Natural killer cell treated with Interleukin-12 subunit alpha and Interleukin-12 subunit beta and Interleukin-15 and Interleukin-18, amount 100 ng/mL, for 72 hours (primary cell): ENCODE measurements around the gene NXF2. TPM values are rescaled to one million over a fixed set of nuclear protein-coding genes. Genes with fewer than 3 reads are reported as not detected.
"Not testable (repeated sequence)": the region's sequence is repeated elsewhere in the genome, so short reads cannot be mapped to it uniquely, and the experiment has no call there.

Experiments
- ATAC-seq, 2 donors: fragments of 150-1000 bp; cut with Tn5 transposase in 1 of 2; sonication (Bioruptor Pico), chemical (Tn5 transposase) in 1 of 2; 2 replicates each; pipeline ENCODE4 v1.10.0; 2021
- DNase-seq: peaks from one replicate; pipeline ENCODE4 v3.0.0; 2022; ENCODE audit warnings: low spot score
- H3K27ac Mint-ChIP-seq, 2 donors: 1 replicate in 1 of 2; 2 replicates in 1 of 2; pipeline ENCODE4 v1.8.0; 2022; ENCODE audit warnings: mixed read lengths in 2 of 2, mild to moderate bottlenecking in 1 of 2, moderate library complexity in 1 of 2
- H3K27me3 Mint-ChIP-seq, 2 donors: 1 replicate in 1 of 2; 2 replicates in 1 of 2; pipeline ENCODE4 v1.8.0; 2022; ENCODE audit warnings: mixed read lengths in 2 of 2
- H3K36me3 Mint-ChIP-seq: one replicate; pipeline ENCODE4 v1.8.0; 2022; ENCODE audit warnings: mixed read lengths
- H3K4me1 Mint-ChIP-seq, 2 donors: 1 replicate in 1 of 2; 2 replicates in 1 of 2; pipeline ENCODE4 v1.8.0; 2022; ENCODE audit warnings: low read depth in 2 of 2, mixed read lengths in 2 of 2, mild to moderate bottlenecking in 1 of 2
- H3K4me3 Mint-ChIP-seq: one replicate; pipeline ENCODE4 v1.8.0; 2022; ENCODE audit warnings: mixed read lengths
- H3K9me3 Mint-ChIP-seq: 2 replicates; pipeline ENCODE4 v1.8.0; 2022; ENCODE audit warnings: mixed read lengths
- total RNA-seq, 2 donors: library from RNA; stranded (reverse); gene quantifications; one replicate each; pipeline ENCODE4 v1.2.3, GENCODE V29; 2022

Gene NXF2, protein sequence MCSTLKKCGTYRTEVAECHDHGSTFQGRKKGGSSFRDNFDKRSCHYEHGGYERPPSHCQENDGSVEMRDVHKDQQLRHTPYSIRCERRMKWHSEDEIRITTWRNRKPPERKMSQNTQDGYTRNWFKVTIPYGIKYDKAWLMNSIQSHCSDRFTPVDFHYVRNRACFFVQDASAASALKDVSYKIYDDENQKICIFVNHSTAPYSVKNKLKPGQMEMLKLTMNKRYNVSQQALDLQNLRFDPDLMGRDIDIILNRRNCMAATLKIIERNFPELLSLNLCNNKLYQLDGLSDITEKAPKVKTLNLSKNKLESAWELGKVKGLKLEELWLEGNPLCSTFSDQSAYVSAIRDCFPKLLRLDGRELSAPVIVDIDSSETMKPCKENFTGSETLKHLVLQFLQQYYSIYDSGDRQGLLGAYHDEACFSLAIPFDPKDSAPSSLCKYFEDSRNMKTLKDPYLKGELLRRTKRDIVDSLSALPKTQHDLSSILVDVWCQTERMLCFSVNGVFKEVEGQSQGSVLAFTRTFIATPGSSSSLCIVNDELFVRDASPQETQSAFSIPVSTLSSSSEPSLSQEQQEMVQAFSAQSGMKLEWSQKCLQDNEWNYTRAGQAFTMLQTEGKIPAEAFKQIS
- not detected for total RNA-seq

DNA sequence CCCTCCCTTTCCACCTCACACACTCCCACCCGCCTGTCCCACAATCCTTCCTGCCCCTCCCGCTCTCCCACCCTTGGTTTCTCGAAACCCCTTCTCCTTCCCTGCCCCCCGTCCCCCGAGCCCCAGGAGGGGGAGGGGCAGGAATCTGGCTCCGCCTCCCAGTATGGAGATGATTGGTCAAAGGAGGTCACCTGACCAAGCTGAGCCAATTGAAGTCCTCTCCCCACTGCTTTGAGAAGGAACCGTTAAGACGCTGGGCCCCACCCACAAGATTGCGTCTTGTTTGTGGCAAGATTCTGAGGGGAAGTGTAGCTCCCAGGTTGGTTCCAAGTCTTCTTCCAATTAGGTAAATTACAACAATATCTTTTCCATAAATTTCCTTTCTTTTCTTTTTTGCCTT is at the start of gene NXF2:
TSS of gene NXF2 (plus strand) at position 275 of the 400 bp plus-strand sequence. CDS start 59,912 bp downstream, outside the sequence.
- H3K9me3 Mint-ChIP-seq, DNase-seq, H3K27ac Mint-ChIP-seq, H3K4me3 Mint-ChIP-seq, H3K4me1 Mint-ChIP-seq, H3K36me3 Mint-ChIP-seq, ATAC-seq, H3K27me3 Mint-ChIP-seq: not testable (repeated sequence)

DNA sequence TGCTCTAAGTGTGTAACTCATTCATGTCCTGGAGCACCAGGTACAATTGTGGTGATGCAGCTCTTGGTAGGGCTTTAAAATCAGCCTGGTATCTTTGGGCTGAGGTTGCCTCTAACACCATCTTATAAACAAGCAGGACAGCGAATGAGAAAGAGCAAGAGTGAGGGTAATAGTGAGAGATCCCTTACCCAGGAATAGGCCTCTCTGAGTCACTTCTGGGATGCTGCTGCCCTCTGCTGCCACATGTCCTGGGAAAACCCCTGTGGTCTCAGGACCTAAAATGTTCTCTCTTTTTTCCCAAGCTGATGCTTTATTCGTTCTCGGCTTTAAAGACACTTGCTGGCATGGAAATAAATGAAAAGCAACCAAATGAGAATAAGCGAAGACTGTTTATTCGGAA is 39.0 kb upstream of the NXF2 start:
- not testable (repeated sequence) for H3K27ac Mint-ChIP-seq, H3K4me3 Mint-ChIP-seq, H3K36me3 Mint-ChIP-seq, ATAC-seq, H3K9me3 Mint-ChIP-seq, H3K27me3 Mint-ChIP-seq, DNase-seq, H3K4me1 Mint-ChIP-seq

GRCh38 chrX:102214986-102215385 is 32.0 kb upstream of the NXF2 start, which contains the start of gene TCP11X1:
TSS of gene TCP11X1 (plus strand) at chrX:102215301.
- not testable (repeated sequence) for H3K4me3 Mint-ChIP-seq, H3K27ac Mint-ChIP-seq, H3K4me1 Mint-ChIP-seq, H3K9me3 Mint-ChIP-seq, H3K27me3 Mint-ChIP-seq, DNase-seq, H3K36me3 Mint-ChIP-seq, ATAC-seq

- ATAC-seq, H3K36me3 Mint-ChIP-seq, H3K4me1 Mint-ChIP-seq, H3K4me3 Mint-ChIP-seq, H3K27ac Mint-ChIP-seq, H3K9me3 Mint-ChIP-seq, H3K27me3 Mint-ChIP-seq, DNase-seq: not testable (repeated sequence)
Observed at GRCh38 chrX:102216497-102216896, 30.5 kb upstream of the NXF2 start.

DNA sequence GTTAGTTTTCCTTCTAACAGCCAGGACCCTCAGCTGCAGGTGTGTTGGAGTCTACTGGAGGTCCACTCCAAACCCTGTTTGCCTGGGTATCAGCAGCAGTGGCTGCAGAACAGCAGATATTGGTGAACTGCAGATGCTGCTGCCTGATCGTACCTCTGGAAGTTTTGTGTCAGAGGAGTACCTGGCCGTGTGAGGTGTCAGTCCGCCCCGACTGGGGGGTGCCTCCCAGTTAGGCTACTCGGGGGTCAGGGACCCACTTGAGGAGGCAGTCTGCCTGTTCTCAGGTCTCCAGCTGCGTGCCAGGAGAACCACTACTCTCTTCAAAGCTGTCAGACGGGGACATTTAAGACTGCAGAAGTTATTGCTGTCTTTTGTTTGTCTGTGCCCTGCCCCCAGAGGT is 11.3 kb upstream of the NXF2 start:
- H3K27me3 Mint-ChIP-seq, H3K4me3 Mint-ChIP-seq, ATAC-seq, H3K27ac Mint-ChIP-seq, H3K36me3 Mint-ChIP-seq, H3K9me3 Mint-ChIP-seq, DNase-seq, H3K4me1 Mint-ChIP-seq: not testable (repeated sequence)

DNA sequence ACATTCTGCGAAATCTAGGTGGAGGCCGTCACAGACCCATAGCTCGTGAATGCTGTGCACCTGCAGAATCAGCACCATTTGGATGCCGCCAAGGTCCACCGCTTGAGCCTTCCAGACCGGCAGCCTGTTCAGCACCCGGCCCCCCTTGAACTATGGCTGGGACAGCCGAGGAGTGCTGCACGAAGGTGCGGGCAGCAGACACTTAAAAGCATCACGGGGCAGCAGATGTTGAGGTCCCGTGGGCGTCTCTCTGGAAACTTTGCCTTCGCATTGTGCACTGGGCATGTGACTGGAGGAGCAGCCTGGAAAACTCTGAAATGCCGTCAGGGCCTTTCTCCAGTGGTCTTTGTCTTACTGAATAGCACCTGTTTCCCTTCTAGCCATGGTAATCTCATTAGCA is 6.7 kb upstream of the NXF2 start:
- H3K36me3 Mint-ChIP-seq, H3K4me1 Mint-ChIP-seq, H3K9me3 Mint-ChIP-seq, DNase-seq, H3K4me3 Mint-ChIP-seq, H3K27ac Mint-ChIP-seq, H3K27me3 Mint-ChIP-seq: not testable (repeated sequence)
- ATAC-seq = peak in 1 of 2 donors; percentile 28

DNA sequence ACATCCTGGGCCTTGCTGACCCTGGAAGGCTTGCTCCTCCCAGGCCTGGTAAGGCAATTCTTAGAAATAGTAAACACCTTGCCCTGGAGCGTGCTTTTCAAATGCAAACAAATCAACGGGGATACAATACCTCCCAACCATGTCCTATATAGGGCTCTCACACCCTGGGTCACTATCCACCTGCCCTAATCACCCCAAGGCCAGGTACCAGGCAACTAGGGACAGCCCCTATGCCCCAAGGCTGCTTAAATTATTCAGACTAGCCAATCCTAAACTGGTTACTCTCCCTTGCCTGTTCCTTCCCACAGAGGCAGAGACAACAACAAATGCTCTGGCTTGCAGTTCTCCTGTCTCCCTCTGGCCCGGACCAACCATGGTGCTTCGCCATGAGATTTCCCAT is 25.3 kb downstream of the NXF2 start:
- ATAC-seq, DNase-seq, H3K27me3 Mint-ChIP-seq, H3K4me1 Mint-ChIP-seq, H3K9me3 Mint-ChIP-seq, H3K36me3 Mint-ChIP-seq, H3K27ac Mint-ChIP-seq, H3K4me3 Mint-ChIP-seq: not testable (repeated sequence)

GRCh38 chrX:102338162-102338561 is 91.2 kb downstream of the NXF2 start:
- Mint-ChIP-seq H3K27ac (no peak overlapping the region), H3K4me1 (no peaks in the 10 kb centered on the region), H3K27me3 (peaks cover 0 to 2% of the 10 kb centered on the region in 2 donors), H3K9me3 (no peaks in the 10 kb centered on the region), H3K36me3 (no peaks in the 10 kb centered on the region), H3K4me3 (no peak overlapping the region)
- DNase-seq (no peak), ATAC-seq (no peak)

DNA sequence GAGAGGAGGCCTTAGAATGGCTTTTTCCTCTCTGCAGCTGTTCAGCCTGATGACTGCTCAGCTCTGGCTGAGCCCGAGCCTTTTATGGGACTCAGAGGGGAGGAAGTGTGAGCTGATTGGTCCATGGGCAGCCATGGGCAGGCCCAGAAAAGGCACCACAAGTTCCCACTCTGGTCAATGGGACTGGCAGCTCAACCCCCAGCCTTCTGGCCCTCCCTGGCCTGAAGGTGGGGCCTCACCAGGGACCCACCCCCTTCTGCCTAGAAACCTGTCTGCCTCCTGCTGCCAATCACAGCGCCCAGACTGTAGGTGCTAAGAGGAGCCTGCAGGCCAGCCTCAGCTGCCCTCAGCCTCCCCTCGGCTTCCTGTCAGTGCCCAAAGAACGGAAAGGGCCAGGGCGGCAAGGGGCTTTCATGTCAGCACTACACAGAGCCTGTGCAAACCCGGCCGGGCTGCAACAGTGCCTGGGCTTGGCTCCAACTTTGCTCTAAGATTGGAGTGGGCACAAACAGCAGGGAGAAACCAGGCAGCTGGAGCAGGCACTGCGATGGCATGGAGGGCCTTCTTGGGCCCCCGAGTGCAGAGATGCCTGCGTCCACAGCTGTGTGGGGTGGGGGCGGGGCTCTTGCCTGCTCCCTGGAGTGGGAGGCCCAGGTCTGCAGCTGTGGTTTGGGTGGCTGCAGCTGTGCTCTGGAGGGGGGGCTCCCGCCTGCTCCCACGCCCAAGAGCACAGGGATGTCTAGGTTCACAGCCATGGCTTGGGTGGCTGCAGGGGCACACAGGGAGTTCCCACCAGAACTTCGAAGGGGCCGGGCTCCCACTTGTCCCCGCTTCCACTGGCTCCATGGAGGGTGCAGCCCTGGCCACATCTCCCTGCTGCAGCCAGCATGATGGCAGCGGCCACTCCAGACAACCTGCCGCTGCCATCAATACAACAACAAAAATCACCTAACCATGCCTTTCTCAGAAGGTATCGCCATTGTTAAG is 92.6 kb downstream of the NXF2 start:
- Mint-ChIP-seq H3K27ac (no peak overlapping the region), H3K4me3 (no peak overlapping the region), H3K36me3 (no peaks in the 10 kb centered on the region), H3K4me1 (no peaks in the 10 kb centered on the region), H3K9me3 (no peaks in the 10 kb centered on the region), H3K27me3 (peaks cover 0 to 2% of the 10 kb centered on the region in 2 donors)
- ATAC-seq = peak; percentile 62 to 75
- DNase-seq = peak; percentile 54

DNA sequence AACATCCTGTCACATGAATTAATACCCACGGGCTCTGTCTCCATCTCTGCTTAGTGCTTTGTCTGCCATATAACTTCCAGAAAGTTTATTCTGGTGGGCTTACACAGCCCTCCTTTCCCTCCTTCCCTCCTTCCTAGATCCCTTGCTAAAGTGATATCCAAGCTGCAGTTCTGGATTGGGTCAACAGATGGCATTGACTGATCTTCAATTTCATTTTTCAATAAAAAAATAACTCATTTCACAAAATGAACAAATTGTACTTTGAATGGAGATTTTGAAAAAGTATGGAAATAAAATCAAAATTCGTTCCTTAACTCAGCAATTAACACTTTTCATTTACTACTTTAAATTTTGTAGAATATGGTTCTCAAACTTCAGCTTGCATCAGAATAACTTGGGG is 94.9 kb downstream of the NXF2 start:
- ATAC-seq = no peak
- no peak for DNase-seq
- Mint-ChIP-seq H3K9me3 (no peaks in the 10 kb centered on the region), H3K4me1 (no peaks in the 10 kb centered on the region), H3K27me3 (peaks cover 0 to 9% of the 10 kb centered on the region in 2 donors), H3K4me3 (no peak overlapping the region), H3K27ac (no peak overlapping the region), H3K36me3 (no peaks in the 10 kb centered on the region)

DNA sequence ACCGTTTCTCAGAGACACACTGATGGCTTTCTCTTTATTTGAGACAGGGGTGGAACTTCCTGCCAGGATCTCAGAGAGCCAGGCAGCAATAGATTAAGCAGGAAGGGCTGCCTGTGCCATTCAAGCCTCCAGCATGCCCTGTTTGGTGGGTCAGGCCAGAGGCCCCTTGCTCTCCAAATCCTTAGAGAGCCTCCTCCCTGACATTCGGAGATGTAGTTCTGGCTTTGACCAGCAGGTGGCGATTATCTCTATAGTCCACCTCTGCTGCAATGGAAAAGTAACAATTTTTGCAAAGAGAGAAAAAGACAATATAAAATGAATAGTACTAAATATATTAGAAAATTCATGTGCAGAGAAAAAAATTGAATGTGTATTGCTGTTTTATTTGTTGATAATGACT is 98.9 kb downstream of the NXF2 start:
- H3K27me3 Mint-ChIP-seq = peaks cover 8 to 9% of the 10 kb centered on the region in 2 donors
- H3K4me3 Mint-ChIP-seq = no peak overlapping the region
- H3K27ac Mint-ChIP-seq = no peak overlapping the region
- H3K9me3 Mint-ChIP-seq = no peaks in the 10 kb centered on the region
- H3K36me3 Mint-ChIP-seq = no peaks in the 10 kb centered on the region
- DNase-seq (peak; percentile 63), ATAC-seq (peak in 1 of 2 donors; percentile 53)
- H3K4me1 Mint-ChIP-seq = no peaks in the 10 kb centered on the region
